HG02798 (cell line): ENCODE results near the gene AMACR.
A peak's percentile ranks its signal among the peaks of the same experiment; 100 is the strongest.
"Not testable (repeated sequence)": the region's sequence is repeated elsewhere in the genome, so short reads cannot be mapped to it uniquely, and the experiment has no call there.

Experiments
- ATAC-seq: cut with Tn5 transposase; IDR thresholded peaks from one replicate; pipeline ENCODE4 v1.9.1; 2021; ENCODE audit warnings: mild to moderate bottlenecking; ENCODE audit not compliant: unreplicated experiment, poor library complexity

Gene AMACR

GRCh38 chr5:34010146-34010545 is 2.3 kb upstream of the AMACR start:
- ATAC-seq = not testable (repeated sequence)

GRCh38 chr5:34009610-34010009 is 1.8 kb upstream of the AMACR start:
- no peak for ATAC-seq

- ATAC-seq = no peak
Measured at GRCh38 chr5:34008802-34009201, 952 bp upstream of the AMACR start.

- ATAC-seq = no peak
Measured at GRCh38 chr5:34007201-34007620, 639 bp downstream of the AMACR start.

- no peak for ATAC-seq
Measured at GRCh38 chr5:34005681-34006080, 2.2 kb downstream of the AMACR start.

DNA sequence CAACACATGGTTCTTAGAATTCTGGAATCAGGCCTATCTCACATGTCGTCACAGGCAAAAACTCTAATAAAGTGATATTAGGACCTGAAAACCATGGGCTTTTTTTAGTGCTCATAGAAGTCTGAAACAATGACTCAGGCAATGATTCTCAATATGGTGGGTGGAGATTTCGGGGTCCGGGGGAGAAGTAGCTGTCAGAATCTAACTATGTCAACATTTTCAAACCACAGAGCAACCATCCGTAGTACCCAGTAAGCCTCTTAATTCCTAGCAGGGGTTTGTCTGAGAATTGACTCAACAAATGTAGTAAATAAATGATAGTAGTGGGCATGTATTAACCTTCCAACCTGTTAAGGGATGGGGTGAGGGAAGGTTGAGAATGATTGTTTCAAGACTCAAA is 2.6 kb downstream of the AMACR start:
- ATAC-seq = no peak

- ATAC-seq = no peak
Measured at GRCh38 chr5:34003941-34004340, 3.9 kb downstream of the AMACR start.

GRCh38 chr5:34002629-34003328 is 5.1 kb downstream of the AMACR start:
- no peak for ATAC-seq

DNA sequence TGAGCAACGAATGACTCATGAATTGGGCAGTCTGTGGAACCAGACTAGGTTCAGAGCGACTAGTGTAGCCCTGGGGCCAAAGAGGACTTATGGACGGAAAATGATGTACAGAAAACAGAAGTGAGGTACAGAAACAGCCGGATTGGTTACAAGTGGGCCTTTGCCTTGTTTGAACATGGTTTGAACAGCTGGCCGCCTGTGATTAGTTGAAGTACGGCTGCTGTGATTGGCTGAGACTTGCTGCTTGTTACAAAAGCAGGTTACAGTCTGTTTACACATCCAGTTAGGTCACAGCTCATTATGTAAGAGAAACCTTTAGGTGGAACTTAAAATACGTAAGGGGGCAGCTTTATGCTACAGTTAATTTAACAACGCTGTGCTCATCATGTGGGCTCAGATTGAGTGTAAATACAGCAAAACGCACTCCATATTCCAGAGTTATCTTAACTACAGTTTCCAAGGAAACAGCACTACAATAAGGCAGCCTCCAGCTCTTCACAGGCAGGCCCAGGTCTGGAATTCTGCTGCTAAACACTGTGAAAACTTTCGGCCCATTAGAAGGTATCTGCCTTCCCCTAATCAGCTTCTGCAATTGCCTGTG is 6.5 kb downstream of the AMACR start:
- ATAC-seq = no peak

GRCh38 chr5:33999978-34000377 is 7.9 kb downstream of the AMACR start:
- no peak for ATAC-seq

GRCh38 chr5:33997331-33997983 is 10.4 kb downstream of the AMACR start:
- ATAC-seq = peak; percentile 83

- ATAC-seq = no peak
Measured at GRCh38 chr5:33995865-33996264, 12.0 kb downstream of the AMACR start.

- ATAC-seq = no peak
Measured at GRCh38 chr5:33994845-33995244, 13.0 kb downstream of the AMACR start.

- no peak for ATAC-seq
Measured at GRCh38 chr5:33992864-33993263, 15.0 kb downstream of the AMACR start.

- no peak for ATAC-seq
Measured at GRCh38 chr5:33985447-33985846, 22.4 kb downstream of the AMACR start.

- ATAC-seq = no peak
Measured at GRCh38 chr5:33984671-33985124, 23.2 kb downstream of the AMACR start, which contains the start of gene SLC45A2. Gene SLC45A2, minus strand, starts transcription at chr5:33984693. Its CDS starts 110 bp downstream, at chr5:33984583.

GRCh38 chr5:33984178-33984577 is 23.7 kb downstream of the AMACR start:
- ATAC-seq = no peak

DNA sequence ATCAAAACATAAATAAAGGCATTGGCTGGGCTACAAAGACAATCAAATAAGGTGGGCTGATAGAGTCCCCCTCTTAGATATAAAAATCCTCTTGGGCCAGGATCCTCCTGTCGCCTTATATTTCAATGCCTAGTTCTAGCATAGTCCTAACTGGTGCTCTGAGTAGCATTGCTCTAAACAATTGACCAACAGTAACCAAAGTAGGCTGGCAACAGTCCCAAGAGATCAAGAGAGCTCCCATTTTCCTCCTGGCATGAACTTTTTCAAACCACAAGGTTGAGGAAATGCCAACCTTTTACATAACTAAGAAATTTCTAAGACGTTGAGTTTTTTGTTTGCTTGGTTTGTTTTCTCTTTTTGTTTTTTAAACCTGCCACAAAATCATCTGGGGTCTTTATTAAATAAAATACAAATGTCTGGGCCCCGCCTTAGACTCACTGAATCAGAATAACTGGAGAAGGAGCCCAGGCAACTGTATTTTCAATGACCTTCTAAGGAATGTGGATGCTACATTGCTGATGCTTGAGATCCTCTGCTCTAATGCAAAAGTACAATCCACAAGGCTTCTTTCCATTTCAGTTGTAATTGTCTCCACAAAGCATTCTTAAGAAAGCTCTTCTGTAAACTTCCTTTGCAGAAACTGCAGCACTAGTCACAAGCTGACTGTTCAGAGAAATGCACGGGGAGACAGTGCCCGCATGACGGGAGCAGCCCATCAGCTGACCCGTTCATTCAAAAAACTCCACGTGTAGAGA is 26.3 kb downstream of the AMACR start:
- no peak for ATAC-seq

- no peak for ATAC-seq
Measured at GRCh38 chr5:33980030-33980429, 27.8 kb downstream of the AMACR start.

GRCh38 chr5:33978306-33978705 is 29.5 kb downstream of the AMACR start:
- no peak for ATAC-seq

DNA sequence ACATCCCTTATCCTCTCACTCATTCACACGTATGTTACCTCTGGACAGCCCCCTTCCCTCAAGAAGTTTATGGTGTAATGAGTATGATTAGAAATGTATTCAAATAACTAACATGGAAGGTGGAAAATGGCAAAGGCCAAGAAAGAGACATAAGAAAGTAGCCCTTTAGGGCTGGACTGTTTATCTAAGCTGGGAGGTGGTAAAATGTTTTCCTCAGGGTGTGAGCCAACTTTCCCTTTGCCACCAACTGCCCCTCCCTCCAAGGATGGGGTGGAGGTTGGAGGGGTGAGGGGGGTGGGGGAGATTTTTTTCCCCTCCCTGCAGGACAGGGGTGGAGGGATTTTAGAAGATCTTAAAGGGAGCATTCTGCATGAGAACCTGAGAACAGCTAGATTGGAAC is 31.5 kb downstream of the AMACR start:
- ATAC-seq = no peak
